ENCODE measurements around the gene SLC44A1. TPM values are rescaled to one million over a fixed set of nuclear protein-coding genes. Genes with fewer than 3 reads are reported as not detected.

The SLC44A1 gene
- total and polyA plus RNA-seq, 2 of the 13 experiments (the other 11 are each of a cell fraction or from before 2014, with no cell fraction given): 21.4 to 40.8 TPM

DNA sequence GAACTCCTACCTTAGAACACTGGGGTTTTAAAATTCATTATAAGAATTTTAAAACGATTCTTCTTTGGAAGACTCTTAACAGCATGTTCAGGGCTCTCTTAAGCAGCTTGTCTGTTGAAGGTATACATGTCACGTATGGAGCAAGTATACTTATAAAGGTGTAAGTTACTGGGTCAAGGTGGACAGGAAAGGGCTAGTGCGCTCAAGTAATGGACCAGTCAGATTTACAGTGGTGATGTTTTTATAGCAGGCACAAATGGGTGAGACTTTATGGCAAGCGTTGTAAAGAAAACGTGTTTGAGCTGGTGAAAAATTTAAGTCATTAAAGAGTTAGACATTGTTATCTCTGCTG lies 7.9 kb downstream of the SLC44A1 start:
- 77% methylated on average over 5 of the region's 5 CpGs for WGBS (ENCODE audit: low lambda C conversion rate)
- H3K4me2 ChIP-seq (ENCODE audit: low read depth, low read length): peak overlapping the region; percentile 74
- in situ Hi-C loops (cut with HindIII; ENCODE audit: extremely low pct_ligation_motif_present, low pct_unique_long_range_greater_than_20kb): loop anchor here (5.0 kb wide), 2 partner anchors 40 to 165 kb away; no protein-coding TSS in a partner anchor
- peaks cover 81% of the 10 kb centered on the region for H3K4me1 ChIP-seq (ENCODE audit: insufficient read depth, low read length)
- no peak overlapping the region for H3K9ac ChIP-seq (ENCODE audit: insufficient read depth, low read depth, low read length)
- no peaks in the 10 kb centered on the region for H3K9me3 ChIP-seq (ENCODE audit: low read length)
- no peak overlapping the region for H2AFZ ChIP-seq (ENCODE audit: low read length)
- H3K27me3 ChIP-seq (ENCODE audit: control insufficient read depth in 1 of 2, insufficient read depth in 2 of 2, low read length in 2 of 2): no peaks in the 10 kb centered on the region
- peaks cover 84% of the 10 kb centered on the region for H3K79me2 ChIP-seq (ENCODE audit: insufficient read depth, low read length)
- H3K4me3 ChIP-seq (replicated peaks in 1 of 3; ENCODE audit: insufficient read depth in 1 of 3, low read depth in 2 of 3, low read length in 3 of 3): peak overlapping the region in 2 of 3 experiments; percentile 24 to 49; a peak in 1 of 6 replicates
- no peak for DNase-seq (ENCODE audit: low spot score)
- ChIA-PET CTCF (ENCODE audit: low intra/inter-chr PET ratio, low total read pairs) (no interaction called here), POLR2A (interaction anchor here (0.7 to 1.4 kb wide), 8 partner anchors 29 to 166 kb away, joined by 3 to 6 read pairs (median 4); no protein-coding TSS in a partner anchor)
- H3K27ac ChIP-seq (ENCODE audit: extremely low read length, insufficient read depth, low read length): peak overlapping the region; percentile 80
- intact Hi-C loops (cut with micrococcal nuclease; ENCODE audit: unreplicated experiment): loop anchor here (2.0 kb wide), 1 partner anchor 78 kb away; no protein-coding TSS in a partner anchor
- BruUV-seq (replicated peaks): no TSS peak
- peak; percentile 45 for ATAC-seq
- no peaks in the 10 kb centered on the region for H3K36me3 ChIP-seq (replicated peaks in 1 of 2; ENCODE audit: control insufficient read depth in 1 of 2, insufficient read depth in 2 of 2, low read length in 2 of 2)
- H4K20me1 ChIP-seq (ENCODE audit: insufficient read depth, low read length): no peaks in the 10 kb centered on the region
- no peak for FAIRE-seq
- TF ChIP-seq SMYD3 (CRISPR knock-in tag; IDR thresholded peaks at IDR 0.05) (0 out of 2 replicates have a peak, but pooled peaks have one; percentile 32), ZNF749 (CRISPR knock-in tag; IDR thresholded peaks at IDR 0.05; ENCODE audit: borderline replicate concordance) (no peak), IRX3 (CRISPR knock-in tag; IDR thresholded peaks at IDR 0.05; ENCODE audit: borderline replicate concordance, low read depth) (no peak), SUZ12 (IDR thresholded peaks at IDR 0.05; ENCODE audit: low read depth, low read length) (no peak), GZF1 (CRISPR knock-in tag; IDR thresholded peaks at IDR 0.05) (no peak), ONECUT2 (CRISPR knock-in tag; IDR thresholded peaks at IDR 0.05) (no peak), STAT5B (CRISPR knock-in tag; IDR thresholded peaks at IDR 0.05) (no peak), TARDBP (CRISPR knock-in tag; IDR thresholded peaks at IDR 0.05) (0 out of 2 replicates have a peak, but pooled peaks have one; percentile 1), ZNF331 (CRISPR knock-in tag; IDR thresholded peaks at IDR 0.05) (no peak), ZBTB3 (CRISPR knock-in tag; IDR thresholded peaks at IDR 0.05; ENCODE audit: borderline replicate concordance, low read depth) (no peak), DPF2 (CRISPR knock-in tag; IDR thresholded peaks at IDR 0.05; ENCODE audit: borderline replicate concordance, low read depth) (peak; percentile 2; the same call in 1 of the 2 replicates), KDM3A (CRISPR knock-in tag; IDR thresholded peaks at IDR 0.05; ENCODE audit: low read depth) (0 out of 2 replicates have a peak, but pooled peaks have one; percentile 27)
- TF ChIP-seq, protein P1, sequence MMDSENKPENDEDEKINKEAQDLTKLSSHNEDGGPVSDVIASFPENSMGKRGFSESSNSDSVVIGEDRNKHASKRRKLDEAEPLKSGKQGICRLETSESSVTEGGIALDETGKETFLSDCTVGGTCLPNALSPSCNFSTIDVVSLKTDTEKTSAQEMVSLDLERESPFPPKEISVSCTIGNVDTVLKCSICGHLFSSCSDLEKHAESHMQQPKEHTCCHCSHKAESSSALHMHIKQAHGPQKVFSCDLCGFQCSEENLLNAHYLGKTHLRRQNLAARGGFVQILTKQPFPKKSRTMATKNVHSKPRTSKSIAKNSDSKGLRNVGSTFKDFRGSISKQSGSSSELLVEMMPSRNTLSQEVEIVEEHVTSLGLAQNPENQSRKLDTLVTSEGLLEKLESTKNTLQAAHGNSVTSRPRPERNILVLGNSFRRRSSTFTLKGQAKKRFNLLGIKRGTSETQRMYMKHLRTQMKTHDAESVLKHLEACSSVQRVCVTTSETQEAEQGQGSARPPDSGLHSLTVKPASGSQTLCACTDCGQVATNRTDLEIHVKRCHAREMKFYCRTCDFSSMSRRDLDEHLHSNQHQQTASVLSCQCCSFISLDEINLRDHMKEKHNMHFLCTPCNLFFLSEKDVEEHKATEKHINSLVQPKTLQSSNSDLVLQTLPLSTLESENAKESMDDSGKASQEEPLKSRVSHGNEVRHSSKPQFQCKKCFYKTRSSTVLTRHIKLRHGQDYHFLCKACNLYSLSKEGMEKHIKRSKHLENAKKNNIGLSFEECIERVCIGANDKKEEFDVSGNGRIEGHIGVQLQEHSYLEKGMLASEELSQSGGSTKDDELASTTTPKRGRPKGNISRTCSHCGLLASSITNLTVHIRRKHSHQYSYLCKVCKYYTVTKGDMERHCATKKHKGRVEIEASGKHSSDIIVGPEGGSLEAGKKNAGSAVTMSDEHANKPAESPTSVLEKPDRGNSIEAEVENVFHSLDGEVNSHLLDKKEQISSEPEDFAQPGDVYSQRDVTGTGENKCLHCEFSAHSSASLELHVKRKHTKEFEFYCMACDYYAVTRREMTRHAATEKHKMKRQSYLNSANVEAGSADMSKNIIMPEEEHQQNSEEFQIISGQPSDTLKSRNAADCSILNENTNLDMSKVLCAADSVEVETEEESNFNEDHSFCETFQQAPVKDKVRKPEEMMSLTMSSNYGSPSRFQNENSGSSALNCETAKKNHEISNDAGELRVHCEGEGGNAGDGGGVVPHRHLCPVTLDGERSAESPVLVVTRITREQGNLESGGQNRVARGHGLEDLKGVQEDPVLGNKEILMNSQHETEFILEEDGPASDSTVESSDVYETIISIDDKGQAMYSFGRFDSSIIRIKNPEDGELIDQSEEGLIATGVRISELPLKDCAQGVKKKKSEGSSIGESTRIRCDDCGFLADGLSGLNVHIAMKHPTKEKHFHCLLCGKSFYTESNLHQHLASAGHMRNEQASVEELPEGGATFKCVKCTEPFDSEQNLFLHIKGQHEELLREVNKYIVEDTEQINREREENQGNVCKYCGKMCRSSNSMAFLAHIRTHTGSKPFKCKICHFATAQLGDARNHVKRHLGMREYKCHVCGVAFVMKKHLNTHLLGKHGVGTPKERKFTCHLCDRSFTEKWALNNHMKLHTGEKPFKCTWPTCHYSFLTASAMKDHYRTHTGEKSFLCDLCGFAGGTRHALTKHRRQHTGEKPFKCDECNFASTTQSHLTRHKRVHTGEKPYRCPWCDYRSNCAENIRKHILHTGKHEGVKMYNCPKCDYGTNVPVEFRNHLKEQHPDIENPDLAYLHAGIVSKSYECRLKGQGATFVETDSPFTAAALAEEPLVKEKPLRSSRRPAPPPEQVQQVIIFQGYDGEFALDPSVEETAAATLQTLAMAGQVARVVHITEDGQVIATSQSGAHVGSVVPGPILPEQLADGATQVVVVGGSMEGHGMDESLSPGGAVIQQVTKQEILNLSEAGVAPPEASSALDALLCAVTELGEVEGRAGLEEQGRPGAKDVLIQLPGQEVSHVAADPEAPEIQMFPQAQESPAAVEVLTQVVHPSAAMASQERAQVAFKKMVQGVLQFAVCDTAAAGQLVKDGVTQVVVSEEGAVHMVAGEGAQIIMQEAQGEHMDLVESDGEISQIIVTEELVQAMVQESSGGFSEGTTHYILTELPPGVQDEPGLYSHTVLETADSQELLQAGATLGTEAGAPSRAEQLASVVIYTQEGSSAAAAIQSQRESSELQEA (CRISPR knock-in tag; IDR thresholded peaks at IDR 0.05; ENCODE audit: not compliant biosample characterization): no peak
- TF ChIP-seq, protein P2, sequence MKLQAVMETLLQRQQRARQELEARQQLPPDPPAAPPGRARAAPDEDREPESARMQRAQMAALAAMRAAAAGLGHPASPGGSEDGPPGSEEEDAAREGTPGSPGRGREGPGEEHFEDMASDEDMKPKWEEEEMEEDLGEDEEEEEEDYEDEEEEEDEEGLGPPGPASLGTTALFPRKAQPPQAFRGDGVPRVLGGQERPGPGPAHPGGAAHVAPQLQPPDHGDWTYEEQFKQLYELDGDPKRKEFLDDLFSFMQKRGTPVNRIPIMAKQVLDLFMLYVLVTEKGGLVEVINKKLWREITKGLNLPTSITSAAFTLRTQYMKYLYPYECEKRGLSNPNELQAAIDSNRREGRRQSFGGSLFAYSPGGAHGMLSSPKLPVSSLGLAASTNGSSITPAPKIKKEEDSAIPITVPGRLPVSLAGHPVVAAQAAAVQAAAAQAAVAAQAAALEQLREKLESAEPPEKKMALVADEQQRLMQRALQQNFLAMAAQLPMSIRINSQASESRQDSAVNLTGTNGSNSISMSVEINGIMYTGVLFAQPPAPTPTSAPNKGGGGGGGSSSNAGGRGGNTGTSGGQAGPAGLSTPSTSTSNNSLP (IDR thresholded peaks at IDR 0.05; ENCODE audit: low read depth, low read length): no peak
